ENCODE measurements around the gene AKAP1. TPM values are rescaled to one million over a fixed set of nuclear protein-coding genes. Genes with fewer than 3 reads are reported as not detected.
"Not testable (repeated sequence)": the region's sequence is repeated elsewhere in the genome, so short reads cannot be mapped to it uniquely, and the experiment has no call there.

AKAP1 gene
- total RNA-seq, 1 experiment from 2014 or later, result 13.6 TPM

DNA sequence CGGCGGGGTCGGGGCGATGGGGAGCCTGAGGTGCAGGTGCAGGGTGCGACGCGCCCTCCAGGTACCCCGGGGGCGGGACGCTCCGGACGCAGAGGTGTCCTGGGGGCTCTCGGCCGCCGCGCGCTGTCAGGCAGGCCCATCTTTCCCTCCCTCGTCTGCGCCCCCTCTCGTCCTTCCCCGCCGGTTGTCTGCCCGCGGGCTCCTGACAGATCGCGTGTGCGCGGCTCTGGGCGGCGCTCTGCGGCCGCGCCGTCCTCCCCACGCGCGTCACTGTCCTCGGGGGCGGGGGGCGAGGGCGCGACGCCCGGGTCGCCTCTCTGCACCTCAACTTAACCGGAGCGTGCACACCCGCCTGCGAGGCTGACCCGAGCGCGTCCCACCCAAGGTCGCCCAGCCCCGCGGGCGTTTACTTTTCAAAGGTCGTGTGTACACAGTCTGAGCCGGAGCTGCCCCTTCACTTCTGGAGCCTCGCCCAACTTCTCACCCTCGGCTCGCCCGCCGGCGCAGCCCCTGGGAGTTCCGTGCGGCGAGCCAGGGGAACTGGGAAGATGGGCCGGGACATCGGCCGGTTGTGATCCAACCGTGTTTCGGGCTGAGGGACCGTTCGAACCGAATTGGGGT, 512 bp downstream of the AKAP1 start:
- Histone ChIP-seq H3K4me1 (replicated peaks) (peaks cover 18% of the 10 kb centered on the region), H3K27ac (no peak overlapping the region), H3K4me3 (peak overlapping the region; percentile 68), H3K9me3 (replicated peaks) (no peaks in the 10 kb centered on the region), H3K27me3 (replicated peaks) (0 out of 2 replicates have a peak, but pooled peaks cover 4% of the 10 kb centered on the region), H3K36me3 (peaks cover 6% of the 10 kb centered on the region)
- peak; percentile 68 to 80 for DNase-seq (ENCODE audit: low read depth in 1 of 2, low spot score in 2 of 2)

- peak overlapping the region; percentile 68 for H3K4me3 ChIP-seq
- H3K27ac ChIP-seq, result no peak overlapping the region
- DNase-seq (ENCODE audit: low read depth in 1 of 2, low spot score in 2 of 2), result peak in 1 of 2 experiments; percentile 30
- H3K9me3 ChIP-seq (replicated peaks), result no peaks in the 10 kb centered on the region
- 0 out of 2 replicates have a peak, but pooled peaks cover 2% of the 10 kb centered on the region for H3K27me3 ChIP-seq (replicated peaks)
- peaks cover 18% of the 10 kb centered on the region for H3K4me1 ChIP-seq (replicated peaks)
- H3K36me3 ChIP-seq, result peaks cover 6% of the 10 kb centered on the region
Observed at GRCh38 chr17:57086069-57086930, 1.3 kb downstream of the AKAP1 start.

DNA sequence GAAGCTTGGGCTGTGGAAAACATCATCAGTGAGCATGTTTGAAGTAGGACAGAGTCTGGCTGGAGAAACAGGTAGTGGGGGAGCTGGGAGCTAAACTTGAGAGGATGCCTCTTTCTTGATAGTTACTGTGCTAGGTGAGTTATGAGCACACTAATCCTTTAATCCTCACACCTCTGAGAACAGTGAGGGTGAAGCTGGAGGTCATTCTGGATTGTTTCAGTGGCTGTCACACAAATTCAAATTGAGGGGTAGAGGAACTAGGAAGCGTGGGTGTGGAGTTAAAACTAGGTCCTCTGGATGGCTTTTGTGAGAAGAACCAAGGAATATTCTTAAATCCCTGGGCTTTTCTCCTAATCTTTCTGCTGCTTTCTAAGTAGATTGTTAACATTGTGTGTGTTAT, 3.3 kb downstream of the AKAP1 start:
- Histone ChIP-seq H3K9me3 (replicated peaks) (no peaks in the 10 kb centered on the region), H3K4me3 (no peak overlapping the region), H3K27me3 (replicated peaks) (no peaks in the 10 kb centered on the region), H3K36me3 (peaks cover 6% of the 10 kb centered on the region), H3K4me1 (replicated peaks) (peaks cover 18% of the 10 kb centered on the region), H3K27ac (no peak overlapping the region)
- DNase-seq (ENCODE audit: low read depth in 1 of 2, low spot score in 2 of 2), result no peak

- no peak overlapping the region for H3K4me3 ChIP-seq
- no peaks in the 10 kb centered on the region for H3K27me3 ChIP-seq (replicated peaks)
- H3K9me3 ChIP-seq (replicated peaks), result no peaks in the 10 kb centered on the region
- no peak overlapping the region for H3K27ac ChIP-seq
- no peak for DNase-seq (ENCODE audit: low read depth in 1 of 2, low spot score in 2 of 2)
- H3K4me1 ChIP-seq (replicated peaks), result peaks cover 15% of the 10 kb centered on the region
- H3K36me3 ChIP-seq, result peaks cover 6% of the 10 kb centered on the region
Observed at GRCh38 chr17:57089391-57089790, 4.3 kb downstream of the AKAP1 start.

DNA sequence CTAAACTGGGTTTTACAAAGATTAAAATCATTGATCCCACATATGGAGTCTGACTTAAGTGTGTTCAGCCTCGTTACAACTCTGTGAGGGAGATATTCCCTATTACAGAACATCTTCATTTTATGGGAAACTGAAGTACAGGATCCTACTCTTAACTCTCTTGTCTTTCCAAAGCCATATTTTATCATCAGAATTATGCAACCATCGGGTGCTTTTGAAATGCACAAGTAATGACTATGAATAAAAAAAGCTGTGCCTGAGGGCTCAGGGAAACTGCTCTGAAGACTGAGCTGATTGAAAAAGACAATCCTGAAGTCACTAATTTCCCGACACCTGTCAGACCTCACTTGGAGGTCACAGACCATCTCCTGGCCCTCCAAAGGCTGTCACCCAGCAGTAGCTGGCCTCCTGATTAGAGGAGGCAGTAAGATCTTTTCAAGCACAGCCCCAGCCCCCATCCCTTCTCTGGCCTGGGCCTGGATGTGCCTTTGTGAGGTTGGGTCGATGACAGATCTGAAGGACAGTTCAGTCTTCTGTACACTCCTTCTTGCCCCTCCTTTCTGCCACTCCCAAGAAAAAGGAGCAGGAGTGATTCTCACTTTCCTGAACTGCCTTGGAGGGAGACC, 5.6 kb downstream of the AKAP1 start:
- H3K36me3 ChIP-seq, result no peaks in the 10 kb centered on the region
- H3K27me3 ChIP-seq (replicated peaks), result no peaks in the 10 kb centered on the region
- peaks cover 8% of the 10 kb centered on the region for H3K4me1 ChIP-seq (replicated peaks)
- H3K9me3 ChIP-seq (replicated peaks), result no peaks in the 10 kb centered on the region
- no peak for DNase-seq (ENCODE audit: low read depth in 1 of 2, low spot score in 2 of 2)
- no peak overlapping the region for H3K4me3 ChIP-seq
- H3K27ac ChIP-seq, result no peak overlapping the region

DNA sequence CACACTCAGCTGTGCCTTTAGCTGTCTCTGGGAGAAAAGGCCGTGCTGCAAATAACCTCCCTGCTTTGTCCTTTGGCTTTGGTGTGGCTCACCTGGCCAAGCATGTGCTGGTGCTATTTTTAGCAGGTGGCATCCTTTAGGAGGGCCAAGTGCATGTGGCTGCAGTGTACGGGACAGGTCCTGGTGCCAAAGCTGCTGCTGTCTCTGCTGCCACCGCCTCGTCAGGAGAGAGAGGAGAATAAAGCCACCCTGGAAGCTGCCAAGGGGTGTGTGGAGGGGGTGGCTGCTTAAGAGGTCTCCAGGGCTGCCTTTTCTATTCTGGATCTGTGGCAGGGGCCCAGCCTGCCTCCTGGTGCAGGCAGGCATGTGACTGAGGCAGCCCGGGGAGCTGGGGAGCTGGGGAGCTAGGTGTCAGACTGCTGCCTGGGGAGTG, 6.2 kb downstream of the AKAP1 start:
- Histone ChIP-seq H3K4me3 (no peak overlapping the region), H3K27me3 (replicated peaks) (no peaks in the 10 kb centered on the region), H3K4me1 (replicated peaks) (peaks cover 3% of the 10 kb centered on the region), H3K9me3 (replicated peaks) (no peaks in the 10 kb centered on the region), H3K27ac (no peak overlapping the region), H3K36me3 (no peaks in the 10 kb centered on the region)
- no peak for DNase-seq (ENCODE audit: low read depth in 1 of 2, low spot score in 2 of 2)

- DNase-seq (ENCODE audit: low read depth in 1 of 2, low spot score in 2 of 2), result no peak
- H3K27me3 ChIP-seq (replicated peaks), result no peaks in the 10 kb centered on the region
- H3K9me3 ChIP-seq (replicated peaks), result no peaks in the 10 kb centered on the region
- H3K36me3 ChIP-seq, result no peaks in the 10 kb centered on the region
- H3K27ac ChIP-seq, result no peak overlapping the region
- H3K4me3 ChIP-seq, result no peak overlapping the region
- no peaks in the 10 kb centered on the region for H3K4me1 ChIP-seq (replicated peaks)
Observed at GRCh38 chr17:57092171-57092570, 7.1 kb downstream of the AKAP1 start.

GRCh38 chr17:57092779-57093178, 7.7 kb downstream of the AKAP1 start:
- DNase-seq (ENCODE audit: low read depth in 1 of 2, low spot score in 2 of 2), result no peak
- H3K9me3 ChIP-seq (replicated peaks), result no peaks in the 10 kb centered on the region
- H3K36me3 ChIP-seq, result 0 out of 2 replicates have a peak, but pooled peaks cover under 1% of the 10 kb centered on the region
- H3K27ac ChIP-seq, result no peak overlapping the region
- H3K4me3 ChIP-seq, result no peak overlapping the region
- H3K4me1 ChIP-seq (replicated peaks), result no peaks in the 10 kb centered on the region
- no peaks in the 10 kb centered on the region for H3K27me3 ChIP-seq (replicated peaks)

DNA sequence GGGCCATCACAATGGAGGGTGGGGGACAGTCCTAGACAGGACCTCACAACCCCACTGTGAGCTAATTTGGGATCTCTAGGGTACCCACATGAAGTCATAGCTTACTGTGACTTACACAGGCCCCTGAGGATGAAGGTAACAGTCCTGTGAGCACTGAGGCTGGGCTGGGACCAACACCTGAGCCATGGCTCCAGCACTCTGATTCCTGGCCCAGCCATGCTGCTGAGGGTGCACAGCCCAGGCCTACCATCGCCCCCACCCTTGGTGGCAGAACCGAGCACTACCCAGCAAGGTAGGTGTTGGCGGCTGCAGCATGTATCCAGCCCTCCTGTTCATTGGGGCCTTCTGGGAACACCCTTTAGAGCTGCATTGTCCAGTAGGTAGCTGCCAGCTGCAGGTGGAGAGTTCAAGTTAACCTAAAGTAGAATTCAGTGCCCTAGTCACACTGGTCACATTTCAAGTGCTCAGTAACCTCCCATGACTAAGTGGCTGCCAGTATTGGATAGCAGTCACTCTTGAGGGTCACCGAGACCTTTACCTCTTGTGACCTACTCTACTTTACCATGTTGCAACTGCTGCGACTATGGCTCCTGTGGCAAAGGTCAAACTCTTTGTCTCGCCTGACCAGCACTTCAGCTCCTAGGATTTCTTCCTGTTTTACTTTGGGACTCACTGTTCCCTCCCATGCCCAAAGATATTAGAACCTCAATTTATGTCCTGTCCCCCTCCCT, 11.6 kb downstream of the AKAP1 start:
- no peaks in the 10 kb centered on the region for H3K27me3 ChIP-seq (replicated peaks)
- no peak overlapping the region for H3K27ac ChIP-seq
- H3K4me1 ChIP-seq (replicated peaks), result no peaks in the 10 kb centered on the region
- H3K4me3 ChIP-seq, result no peak overlapping the region
- H3K36me3 ChIP-seq, result 0 out of 2 replicates have a peak, but pooled peaks cover 3% of the 10 kb centered on the region
- DNase-seq (ENCODE audit: low read depth in 1 of 2, low spot score in 2 of 2), result no peak
- H3K9me3 ChIP-seq (replicated peaks), result no peaks in the 10 kb centered on the region

DNA sequence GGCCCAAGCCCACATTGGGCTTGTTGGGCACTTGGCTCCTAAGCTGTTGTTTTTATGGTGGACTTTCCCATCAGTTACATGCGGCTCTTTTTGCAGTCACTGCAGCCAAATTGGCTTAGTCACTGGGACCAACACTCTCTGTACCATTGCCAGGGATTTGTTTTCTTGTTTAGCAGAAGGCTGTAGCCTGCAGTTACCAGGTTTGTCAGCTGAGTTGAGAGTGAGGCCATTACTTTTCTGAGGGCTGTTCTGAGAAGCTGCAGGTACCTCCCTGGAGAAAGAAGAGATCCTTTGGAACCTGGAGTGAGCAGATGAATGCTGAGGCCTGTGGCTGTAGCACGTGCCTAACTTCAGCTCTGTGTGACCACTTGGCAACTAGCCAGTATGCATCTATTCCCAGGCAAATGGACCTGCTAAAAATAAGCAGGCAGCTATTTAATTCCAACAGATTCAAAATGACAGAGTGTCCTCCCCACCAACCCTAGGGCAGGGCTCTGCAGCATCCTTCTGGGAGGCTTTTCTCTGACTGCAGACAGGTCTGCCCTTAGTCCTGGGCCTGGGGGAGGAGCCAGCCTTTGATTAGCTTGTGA, 12.9 kb downstream of the AKAP1 start:
- H3K27me3 ChIP-seq (replicated peaks), result no peaks in the 10 kb centered on the region
- 0 out of 2 replicates have a peak, but pooled peaks cover 3% of the 10 kb centered on the region for H3K36me3 ChIP-seq
- no peak overlapping the region for H3K4me3 ChIP-seq
- no peaks in the 10 kb centered on the region for H3K4me1 ChIP-seq (replicated peaks)
- H3K27ac ChIP-seq, result no peak overlapping the region
- no peaks in the 10 kb centered on the region for H3K9me3 ChIP-seq (replicated peaks)
- peak in 1 of 2 experiments; percentile 21 for DNase-seq (ENCODE audit: low read depth in 1 of 2, low spot score in 2 of 2)

- H3K36me3 ChIP-seq, result 0 out of 2 replicates have a peak, but pooled peaks cover 3% of the 10 kb centered on the region
- H3K27ac ChIP-seq, result no peak overlapping the region
- no peaks in the 10 kb centered on the region for H3K4me1 ChIP-seq (replicated peaks)
- DNase-seq (ENCODE audit: low read depth in 1 of 2, low spot score in 2 of 2), result no peak
- H3K9me3 ChIP-seq (replicated peaks), result no peaks in the 10 kb centered on the region
- no peaks in the 10 kb centered on the region for H3K27me3 ChIP-seq (replicated peaks)
- no peak overlapping the region for H3K4me3 ChIP-seq
Observed at GRCh38 chr17:57099165-57099564, 14.1 kb downstream of the AKAP1 start.

- no peak for DNase-seq (ENCODE audit: low read depth in 1 of 2, low spot score in 2 of 2)
- no peaks in the 10 kb centered on the region for H3K27me3 ChIP-seq (replicated peaks)
- peaks cover 18% of the 10 kb centered on the region for H3K4me1 ChIP-seq (replicated peaks)
- H3K9me3 ChIP-seq (replicated peaks), result no peaks in the 10 kb centered on the region
- no peak overlapping the region for H3K27ac ChIP-seq
- H3K4me3 ChIP-seq, result no peak overlapping the region
- peaks cover 8% of the 10 kb centered on the region; the same call in 1 of the 2 replicates for H3K36me3 ChIP-seq
Observed at GRCh38 chr17:57102122-57102521, 17.1 kb downstream of the AKAP1 start.

DNA sequence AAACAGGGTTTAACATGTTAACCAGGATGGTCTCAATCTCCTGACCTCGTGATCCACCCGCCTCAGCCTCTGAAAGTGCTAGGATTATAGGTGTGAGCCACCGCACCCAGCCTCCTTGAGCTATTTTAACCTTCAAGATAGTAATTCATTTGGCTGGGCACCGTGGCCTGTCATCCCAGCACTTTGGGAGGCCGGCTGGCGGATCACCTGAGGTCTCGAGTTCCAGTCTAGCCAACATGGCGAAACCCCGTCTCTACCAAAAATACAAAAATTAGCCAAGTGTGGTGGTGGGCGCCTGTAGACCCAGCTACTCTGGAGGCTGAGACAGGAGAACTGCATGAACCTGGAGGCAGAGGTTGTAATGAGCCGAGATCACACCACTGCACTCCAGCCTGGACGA, 17.6 kb downstream of the AKAP1 start:
- not testable (repeated sequence) for H3K27me3 ChIP-seq (replicated peaks); H3K9me3 ChIP-seq (replicated peaks); DNase-seq (ENCODE audit: low read depth in 1 of 2, low spot score in 2 of 2); H3K36me3 ChIP-seq; H3K4me3 ChIP-seq; H3K27ac ChIP-seq
- H3K4me1 ChIP-seq (replicated peaks), result peaks cover 23% of the 10 kb centered on the region

Measured in SJSA1 (cell line).